Measurements from ENCODE around the gene POC1B. TPM values are rescaled to one million over a fixed set of nuclear protein-coding genes. Genes with fewer than 3 reads are reported as not detected.

POC1B gene
- polyA plus RNA-seq, 1 donor (not counting 4 experiments of a cell fraction or from before 2014, with no cell fraction given), result 16.4 TPM

GRCh38 chr12:89429528-89429927, 96.3 kb downstream of the POC1B start:
- Histone ChIP-seq H3K4me2 (ENCODE audit: control insufficient read depth, extremely low read depth, insufficient read depth, low read depth, low read length) (no peak overlapping the region), H4K20me1 (ENCODE audit: control insufficient read depth, extremely low read depth, insufficient read depth, low read length) (no peaks in the 10 kb centered on the region), H3K27ac (ENCODE audit: control insufficient read depth, insufficient read depth, low read length) (no peak overlapping the region), H3K27me3 (ENCODE audit: control insufficient read depth, extremely low read depth, insufficient read depth, low read length) (no peaks in the 10 kb centered on the region), H3K4me1 (ENCODE audit: control insufficient read depth, extremely low read depth, insufficient read depth, low read length) (no peaks in the 10 kb centered on the region), H3K36me3 (ENCODE audit: control insufficient read depth in 2 of 2, extremely low read depth in 1 of 2, insufficient read depth in 2 of 2, low read length in 2 of 2) (no peaks in the 10 kb centered on the region), H3K79me2 (ENCODE audit: control insufficient read depth, insufficient read depth, low read length) (no peaks in the 10 kb centered on the region), H3K9me3 (ENCODE audit: control insufficient read depth, low read depth, low read length) (no peaks in the 10 kb centered on the region), H3K9me1 (ENCODE audit: control insufficient read depth, extremely low read depth, insufficient read depth, low read length) (no peaks in the 10 kb centered on the region), H3K9ac (ENCODE audit: control insufficient read depth, extremely low read depth, insufficient read depth, low read length) (no peak overlapping the region), H2AFZ (ENCODE audit: control insufficient read depth, low read length) (no peak overlapping the region), H3K4me3 (ENCODE audit: control insufficient read depth in 2 of 3, extremely low read depth in 1 of 3, insufficient read depth in 2 of 3, low read depth in 1 of 3, low read length in 3 of 3) (no peak overlapping the region)
- dilution Hi-C loops (cut with MboI; ENCODE audit: extremely low pct_ligation_motif_present, low sequenced_read_pairs), result no loop called here
- no peak for FAIRE-seq
- no peak for DNase-seq (ENCODE audit: low read depth, low spot score)
- TF ChIP-seq, protein P1, sequence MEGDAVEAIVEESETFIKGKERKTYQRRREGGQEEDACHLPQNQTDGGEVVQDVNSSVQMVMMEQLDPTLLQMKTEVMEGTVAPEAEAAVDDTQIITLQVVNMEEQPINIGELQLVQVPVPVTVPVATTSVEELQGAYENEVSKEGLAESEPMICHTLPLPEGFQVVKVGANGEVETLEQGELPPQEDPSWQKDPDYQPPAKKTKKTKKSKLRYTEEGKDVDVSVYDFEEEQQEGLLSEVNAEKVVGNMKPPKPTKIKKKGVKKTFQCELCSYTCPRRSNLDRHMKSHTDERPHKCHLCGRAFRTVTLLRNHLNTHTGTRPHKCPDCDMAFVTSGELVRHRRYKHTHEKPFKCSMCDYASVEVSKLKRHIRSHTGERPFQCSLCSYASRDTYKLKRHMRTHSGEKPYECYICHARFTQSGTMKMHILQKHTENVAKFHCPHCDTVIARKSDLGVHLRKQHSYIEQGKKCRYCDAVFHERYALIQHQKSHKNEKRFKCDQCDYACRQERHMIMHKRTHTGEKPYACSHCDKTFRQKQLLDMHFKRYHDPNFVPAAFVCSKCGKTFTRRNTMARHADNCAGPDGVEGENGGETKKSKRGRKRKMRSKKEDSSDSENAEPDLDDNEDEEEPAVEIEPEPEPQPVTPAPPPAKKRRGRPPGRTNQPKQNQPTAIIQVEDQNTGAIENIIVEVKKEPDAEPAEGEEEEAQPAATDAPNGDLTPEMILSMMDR (optimal IDR thresholded peaks at IDR 0.05 in 1 of 3, IDR thresholded peaks at IDR 0.05 in 1 of 3, conservative IDR thresholded peaks at IDR 0.05 in 1 of 3; ENCODE audit: extremely low read depth in 1 of 3, insufficient read depth in 2 of 3, low read length in 3 of 3), result no peak
- no peak for TF ChIP-seq EZH2 (IDR thresholded peaks at IDR 0.05; ENCODE audit: low read length)

- H3K4me2 ChIP-seq (ENCODE audit: control insufficient read depth, extremely low read depth, insufficient read depth, low read depth, low read length), result no peak overlapping the region
- H3K4me1 ChIP-seq (ENCODE audit: control insufficient read depth, extremely low read depth, insufficient read depth, low read length), result no peaks in the 10 kb centered on the region
- H3K4me3 ChIP-seq (ENCODE audit: control insufficient read depth in 2 of 3, extremely low read depth in 1 of 3, insufficient read depth in 2 of 3, low read depth in 1 of 3, low read length in 3 of 3), result no peak overlapping the region
- dilution Hi-C loops (cut with MboI; ENCODE audit: extremely low pct_ligation_motif_present, low sequenced_read_pairs), result no loop called here
- no peaks in the 10 kb centered on the region for H3K79me2 ChIP-seq (ENCODE audit: control insufficient read depth, insufficient read depth, low read length)
- H3K27ac ChIP-seq (ENCODE audit: control insufficient read depth, insufficient read depth, low read length), result no peak overlapping the region
- no peaks in the 10 kb centered on the region for H4K20me1 ChIP-seq (ENCODE audit: control insufficient read depth, extremely low read depth, insufficient read depth, low read length)
- FAIRE-seq (peak; percentile 41), DNase-seq (ENCODE audit: low read depth, low spot score) (no peak)
- no peaks in the 10 kb centered on the region for H3K27me3 ChIP-seq (ENCODE audit: control insufficient read depth, extremely low read depth, insufficient read depth, low read length)
- no peak overlapping the region for H2AFZ ChIP-seq (ENCODE audit: control insufficient read depth, low read length)
- H3K9me1 ChIP-seq (ENCODE audit: control insufficient read depth, extremely low read depth, insufficient read depth, low read length), result no peaks in the 10 kb centered on the region
- TF ChIP-seq, protein P1 (optimal IDR thresholded peaks at IDR 0.05 in 1 of 3, IDR thresholded peaks at IDR 0.05 in 1 of 3, conservative IDR thresholded peaks at IDR 0.05 in 1 of 3; ENCODE audit: extremely low read depth in 1 of 3, insufficient read depth in 2 of 3, low read length in 3 of 3), result no peak
- TF ChIP-seq EZH2 (IDR thresholded peaks at IDR 0.05; ENCODE audit: low read length), result no peak
- no peak overlapping the region for H3K9ac ChIP-seq (ENCODE audit: control insufficient read depth, extremely low read depth, insufficient read depth, low read length)
- H3K9me3 ChIP-seq (ENCODE audit: control insufficient read depth, low read depth, low read length), result no peaks in the 10 kb centered on the region
- no peaks in the 10 kb centered on the region for H3K36me3 ChIP-seq (ENCODE audit: control insufficient read depth in 2 of 2, extremely low read depth in 1 of 2, insufficient read depth in 2 of 2, low read length in 2 of 2)
Measured at GRCh38 chr12:89427508-89428156, 98.2 kb downstream of the POC1B start.

Data from keratinocyte (primary cell).